GM10266 (cell line): Measurements from ENCODE around the gene EIF4E.
A peak's percentile ranks its signal among the peaks of the same experiment; 100 is the strongest.
"Not testable (repeated sequence)": the region's sequence is repeated elsewhere in the genome, so short reads cannot be mapped to it uniquely, and the experiment has no call there.

Source experiments
- DNase-seq: peaks from one replicate; pipeline ENCODE4 v3.0.0; 2012; ENCODE audit errors: extremely low spot score
- TF ChIP-seq, protein P1 (sequence below): IDR thresholded peaks from 2 replicates; pipeline ENCODE4 v1.5.1; 2012; ENCODE audit warnings: mild to moderate bottlenecking, low read depth; ENCODE audit not compliant: control insufficient read depth, insufficient read depth; ENCODE audit errors: missing control alignments

EIF4E gene

DNA sequence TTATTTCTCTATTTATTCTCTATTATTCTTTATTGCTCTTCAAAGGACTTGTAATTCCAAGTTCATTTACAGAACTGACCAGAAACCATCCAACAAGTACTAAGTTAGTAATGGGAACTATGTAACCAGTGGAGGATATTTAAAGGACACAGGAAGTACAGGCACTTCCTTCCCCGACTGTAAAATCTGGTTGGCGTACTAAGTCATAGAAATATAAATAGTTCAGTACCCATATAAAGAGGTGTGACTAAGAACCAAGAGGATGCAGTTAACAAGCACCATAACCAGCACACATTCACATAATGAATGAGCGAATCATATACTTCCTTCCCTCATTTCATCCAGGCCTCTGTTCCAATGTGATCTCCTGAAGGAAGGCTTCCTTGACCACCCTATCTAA is 3.6 kb upstream of the EIF4E start:
- TF ChIP-seq, protein P1, sequence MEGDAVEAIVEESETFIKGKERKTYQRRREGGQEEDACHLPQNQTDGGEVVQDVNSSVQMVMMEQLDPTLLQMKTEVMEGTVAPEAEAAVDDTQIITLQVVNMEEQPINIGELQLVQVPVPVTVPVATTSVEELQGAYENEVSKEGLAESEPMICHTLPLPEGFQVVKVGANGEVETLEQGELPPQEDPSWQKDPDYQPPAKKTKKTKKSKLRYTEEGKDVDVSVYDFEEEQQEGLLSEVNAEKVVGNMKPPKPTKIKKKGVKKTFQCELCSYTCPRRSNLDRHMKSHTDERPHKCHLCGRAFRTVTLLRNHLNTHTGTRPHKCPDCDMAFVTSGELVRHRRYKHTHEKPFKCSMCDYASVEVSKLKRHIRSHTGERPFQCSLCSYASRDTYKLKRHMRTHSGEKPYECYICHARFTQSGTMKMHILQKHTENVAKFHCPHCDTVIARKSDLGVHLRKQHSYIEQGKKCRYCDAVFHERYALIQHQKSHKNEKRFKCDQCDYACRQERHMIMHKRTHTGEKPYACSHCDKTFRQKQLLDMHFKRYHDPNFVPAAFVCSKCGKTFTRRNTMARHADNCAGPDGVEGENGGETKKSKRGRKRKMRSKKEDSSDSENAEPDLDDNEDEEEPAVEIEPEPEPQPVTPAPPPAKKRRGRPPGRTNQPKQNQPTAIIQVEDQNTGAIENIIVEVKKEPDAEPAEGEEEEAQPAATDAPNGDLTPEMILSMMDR = no peak
- peak; percentile 20 for DNase-seq

DNA sequence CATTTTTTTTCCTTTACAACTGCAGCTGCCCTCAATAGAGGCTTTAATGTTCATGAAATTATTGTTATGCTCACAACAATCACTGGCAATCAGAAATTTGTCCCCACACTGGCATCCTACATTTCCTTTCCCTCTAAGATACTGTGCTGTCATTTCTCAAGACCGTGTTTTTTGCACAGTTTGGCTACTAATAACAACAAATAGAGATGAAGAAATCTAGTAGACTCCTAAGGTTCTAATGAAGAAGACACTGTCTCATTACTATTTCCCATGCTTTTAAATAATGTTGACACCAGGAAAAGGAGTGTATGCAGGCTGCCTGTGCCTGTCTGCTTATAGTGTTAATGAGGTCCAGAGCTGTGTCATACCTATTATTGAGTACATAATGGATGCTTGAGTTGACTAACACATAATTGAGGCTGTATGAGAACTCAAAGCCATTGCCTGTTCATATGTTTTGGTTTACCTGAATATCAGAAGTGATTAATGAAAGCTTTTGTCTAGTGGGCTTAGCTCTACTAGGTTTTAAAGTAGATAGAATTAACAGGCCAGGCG is 1.5 kb upstream of the EIF4E start:
- TF ChIP-seq, protein P1 = no peak
- DNase-seq = no peak

DNA sequence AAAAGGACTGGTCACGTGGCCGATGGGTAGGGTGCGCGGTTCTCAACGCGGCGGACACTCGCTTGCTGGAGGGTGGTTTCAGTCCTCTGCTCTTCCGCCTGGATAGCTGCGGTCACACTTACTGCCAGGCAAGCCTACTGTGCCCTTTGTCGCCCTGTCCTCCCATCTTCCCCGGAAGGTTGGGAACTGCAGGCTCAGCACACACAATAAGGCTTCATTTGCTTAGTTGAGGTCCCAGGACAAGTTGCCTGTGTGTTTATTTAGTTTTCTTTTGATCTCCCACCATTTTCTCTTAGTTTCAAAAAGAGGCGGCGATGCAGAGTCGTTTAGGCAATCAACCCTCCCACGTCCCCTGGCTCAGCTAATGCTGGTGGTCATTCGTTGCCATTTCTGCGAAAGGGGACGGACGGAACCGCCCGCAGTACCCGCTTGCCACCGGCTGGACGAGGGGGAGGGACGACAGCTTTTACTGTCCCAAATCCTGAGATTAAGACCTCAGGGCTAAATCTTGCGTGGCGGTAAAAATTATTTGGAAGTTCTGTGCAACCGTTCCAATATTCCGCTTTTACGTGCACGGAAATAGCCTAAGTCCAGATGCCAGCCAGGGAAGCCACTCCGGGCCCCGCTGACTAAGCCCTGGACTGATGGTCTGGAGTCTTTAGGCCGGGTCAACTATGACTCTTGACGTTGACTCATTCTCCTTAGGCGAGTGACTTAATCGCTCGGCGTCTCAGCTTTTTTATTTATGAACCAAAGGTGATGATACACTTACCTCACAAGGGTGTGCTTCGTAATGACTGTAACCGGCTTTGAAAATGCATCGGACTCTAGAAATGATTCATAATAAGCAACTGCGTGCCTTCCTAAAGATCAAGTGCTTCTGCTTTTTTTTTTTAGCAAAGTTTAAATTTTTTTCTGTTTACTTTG is 671 bp upstream of the EIF4E start:
- TF ChIP-seq, protein P1 = no peak
- DNase-seq = peak; percentile 53

DNA sequence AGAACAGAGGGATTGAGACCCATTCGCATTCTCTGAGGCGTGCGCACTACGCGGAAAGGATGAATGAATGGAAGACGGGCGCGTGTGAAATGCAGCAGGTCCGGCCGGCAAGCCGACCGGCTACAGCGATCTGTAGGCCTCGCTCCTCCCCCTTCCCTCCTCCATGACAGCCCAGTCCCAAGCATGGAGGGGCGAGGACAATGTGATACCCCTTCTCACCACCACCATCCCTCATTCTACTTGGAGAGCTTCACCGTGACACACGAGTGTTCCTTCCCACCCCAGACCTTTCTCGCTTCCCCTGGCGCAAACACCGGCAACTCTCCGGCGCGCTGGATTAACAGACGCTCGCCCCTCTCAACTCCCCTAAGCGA is 815 bp downstream of the EIF4E start:
- TF ChIP-seq, protein P1 = no peak
- DNase-seq = peak; percentile 66

DNA sequence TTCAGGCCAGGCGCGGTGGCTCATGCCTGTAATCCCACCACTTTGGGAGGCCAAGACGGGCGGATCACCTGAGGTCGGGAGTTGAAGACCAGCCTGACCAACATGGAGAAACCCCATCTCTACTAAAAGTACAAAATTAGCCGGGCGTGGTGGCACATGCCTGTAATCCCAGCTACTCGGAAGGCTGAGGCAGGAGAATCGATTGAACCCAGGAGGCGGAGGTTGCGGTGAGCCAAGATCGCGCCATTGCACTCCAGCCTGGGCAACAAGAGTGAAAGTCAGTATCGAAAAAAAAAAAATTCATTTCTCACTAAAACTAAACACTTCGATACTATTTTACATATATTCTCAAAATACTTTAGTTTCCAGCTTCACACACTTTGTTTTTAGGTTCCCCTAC is 2.7 kb downstream of the EIF4E start:
- not testable (repeated sequence) for DNase-seq

DNA sequence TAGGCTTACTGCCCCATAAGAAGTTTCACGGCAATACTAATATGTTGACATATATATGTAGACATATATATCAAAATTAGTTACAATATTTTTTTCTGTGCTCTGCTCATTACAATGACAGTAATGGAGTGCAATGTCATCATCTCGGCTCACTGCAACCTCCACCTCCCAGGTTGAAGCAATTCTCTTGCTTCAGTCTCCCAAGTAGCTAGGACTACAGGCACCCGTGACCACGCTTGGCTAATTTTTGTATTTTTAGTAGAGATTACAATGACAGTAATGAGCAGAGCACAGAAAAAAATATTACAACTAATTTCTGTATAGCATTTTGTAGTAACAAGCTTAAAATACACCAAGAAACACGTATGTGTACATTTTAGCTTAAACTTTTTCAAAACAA is 7.6 kb downstream of the EIF4E start:
- TF ChIP-seq, protein P1 = no peak
- DNase-seq = no peak

DNA sequence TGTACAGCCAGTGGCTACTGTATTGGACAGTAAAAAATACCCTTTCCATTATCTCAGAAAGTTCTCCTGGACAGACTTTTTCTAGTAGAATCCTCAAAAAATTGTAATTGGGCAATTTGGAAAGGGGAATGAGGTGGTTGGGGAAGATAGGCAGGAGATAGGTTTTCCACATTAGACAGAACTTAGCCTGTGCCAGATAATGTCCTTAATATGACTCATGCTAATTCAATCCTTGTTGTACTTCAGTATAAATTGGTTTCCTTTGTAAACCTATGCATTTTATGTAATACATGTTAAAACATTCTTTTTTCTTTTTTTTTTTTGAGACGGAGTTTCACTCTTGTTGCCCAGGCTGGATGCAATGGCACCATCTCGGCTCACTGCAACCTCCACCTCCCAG is 8.9 kb downstream of the EIF4E start:
- no peak for DNase-seq
- TF ChIP-seq, protein P1 = no peak

DNA sequence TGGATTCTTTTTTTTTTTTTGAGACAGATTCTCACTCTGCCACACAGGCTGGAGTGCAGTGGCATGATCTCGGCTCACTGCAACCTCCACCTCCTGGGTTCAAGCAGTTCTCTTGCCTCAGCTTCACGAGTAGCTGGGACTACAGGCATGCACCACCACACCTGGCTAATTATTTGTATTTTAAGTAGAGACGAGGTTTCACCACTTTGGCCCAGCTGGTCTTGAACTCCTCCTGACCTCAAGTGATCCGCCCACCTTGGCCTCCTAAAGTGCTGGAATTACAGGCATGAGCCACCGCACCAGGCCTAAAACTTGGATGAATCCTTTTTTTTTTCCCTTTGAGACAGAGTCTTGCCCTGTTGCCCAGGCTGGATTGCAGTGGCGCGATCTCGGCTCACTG is 18.2 kb downstream of the EIF4E start:
- DNase-seq = not testable (repeated sequence)
